Measurements from ENCODE around the gene MB.

MB gene

DNA sequence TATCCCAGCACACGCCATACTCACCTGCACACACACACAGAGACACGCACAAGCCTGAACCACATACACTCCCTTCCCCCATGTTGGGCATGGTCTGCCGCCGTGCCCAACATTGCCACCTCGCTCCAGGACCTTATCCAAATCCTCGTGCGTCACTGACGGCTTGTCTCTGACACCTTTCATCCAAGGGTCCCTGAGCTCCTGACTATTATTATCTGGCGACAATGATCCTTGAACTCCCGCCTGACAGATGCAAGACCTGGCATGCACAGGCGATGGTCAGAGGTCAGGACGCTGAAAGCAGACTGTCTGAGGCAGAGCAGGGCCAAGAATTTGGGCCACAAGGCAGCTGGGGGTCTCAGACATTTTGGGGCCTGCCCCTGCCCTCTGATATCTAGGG, 4.2 kb downstream of the MB start:
- H3K27ac ChIP-seq: no peak overlapping the region
- DNase-seq (ENCODE audit: low spot score): no peak
- ChIA-PET POLR2A (ENCODE audit: low non-redundant PET) (no interaction called here), CTCF (no interaction called here)
- TF ChIP-seq, protein P1, sequence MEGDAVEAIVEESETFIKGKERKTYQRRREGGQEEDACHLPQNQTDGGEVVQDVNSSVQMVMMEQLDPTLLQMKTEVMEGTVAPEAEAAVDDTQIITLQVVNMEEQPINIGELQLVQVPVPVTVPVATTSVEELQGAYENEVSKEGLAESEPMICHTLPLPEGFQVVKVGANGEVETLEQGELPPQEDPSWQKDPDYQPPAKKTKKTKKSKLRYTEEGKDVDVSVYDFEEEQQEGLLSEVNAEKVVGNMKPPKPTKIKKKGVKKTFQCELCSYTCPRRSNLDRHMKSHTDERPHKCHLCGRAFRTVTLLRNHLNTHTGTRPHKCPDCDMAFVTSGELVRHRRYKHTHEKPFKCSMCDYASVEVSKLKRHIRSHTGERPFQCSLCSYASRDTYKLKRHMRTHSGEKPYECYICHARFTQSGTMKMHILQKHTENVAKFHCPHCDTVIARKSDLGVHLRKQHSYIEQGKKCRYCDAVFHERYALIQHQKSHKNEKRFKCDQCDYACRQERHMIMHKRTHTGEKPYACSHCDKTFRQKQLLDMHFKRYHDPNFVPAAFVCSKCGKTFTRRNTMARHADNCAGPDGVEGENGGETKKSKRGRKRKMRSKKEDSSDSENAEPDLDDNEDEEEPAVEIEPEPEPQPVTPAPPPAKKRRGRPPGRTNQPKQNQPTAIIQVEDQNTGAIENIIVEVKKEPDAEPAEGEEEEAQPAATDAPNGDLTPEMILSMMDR (conservative IDR thresholded peaks at IDR 0.05; ENCODE audit: low read depth): no peak

DNA sequence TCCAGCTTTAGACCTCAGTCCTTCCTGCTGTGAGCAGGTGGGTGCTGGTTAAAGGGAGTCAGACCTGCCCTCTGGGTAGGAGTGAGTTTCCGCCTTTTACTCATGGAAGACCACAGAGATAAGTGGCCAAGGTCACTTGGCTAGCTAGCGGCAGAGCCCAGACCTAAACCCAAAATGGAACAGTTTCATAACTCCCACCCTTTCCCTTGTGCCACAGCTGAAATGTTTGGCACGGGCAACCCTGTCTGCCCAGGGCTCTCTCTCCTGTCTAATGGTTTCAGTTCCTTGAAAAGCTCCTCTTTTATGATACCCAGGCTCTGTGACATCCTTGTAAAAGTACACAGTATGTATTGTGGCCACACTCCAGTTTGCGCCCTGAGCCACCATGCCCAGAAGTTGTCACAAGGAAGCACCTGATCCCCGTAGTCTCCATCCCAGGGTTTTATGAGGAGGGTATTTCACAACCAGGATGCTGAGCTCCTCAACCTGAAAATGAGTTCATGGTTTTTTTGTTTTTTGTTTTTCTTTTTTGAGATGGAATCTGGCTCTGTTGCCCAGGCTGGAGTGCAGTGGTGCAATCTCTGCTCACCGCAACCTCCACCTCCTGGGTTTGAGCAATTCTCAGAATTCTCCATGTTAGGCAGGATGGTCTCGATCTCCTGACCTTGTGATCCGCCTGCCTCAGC, 5.1 kb downstream of the MB start:
- DNase-seq (ENCODE audit: low spot score): no peak
- ChIA-PET CTCF (no interaction called here), POLR2A (ENCODE audit: low non-redundant PET) (no interaction called here)
- H3K27ac ChIP-seq: no peak overlapping the region
- TF ChIP-seq, protein P1 (conservative IDR thresholded peaks at IDR 0.05; ENCODE audit: low read depth): no peak

DNA sequence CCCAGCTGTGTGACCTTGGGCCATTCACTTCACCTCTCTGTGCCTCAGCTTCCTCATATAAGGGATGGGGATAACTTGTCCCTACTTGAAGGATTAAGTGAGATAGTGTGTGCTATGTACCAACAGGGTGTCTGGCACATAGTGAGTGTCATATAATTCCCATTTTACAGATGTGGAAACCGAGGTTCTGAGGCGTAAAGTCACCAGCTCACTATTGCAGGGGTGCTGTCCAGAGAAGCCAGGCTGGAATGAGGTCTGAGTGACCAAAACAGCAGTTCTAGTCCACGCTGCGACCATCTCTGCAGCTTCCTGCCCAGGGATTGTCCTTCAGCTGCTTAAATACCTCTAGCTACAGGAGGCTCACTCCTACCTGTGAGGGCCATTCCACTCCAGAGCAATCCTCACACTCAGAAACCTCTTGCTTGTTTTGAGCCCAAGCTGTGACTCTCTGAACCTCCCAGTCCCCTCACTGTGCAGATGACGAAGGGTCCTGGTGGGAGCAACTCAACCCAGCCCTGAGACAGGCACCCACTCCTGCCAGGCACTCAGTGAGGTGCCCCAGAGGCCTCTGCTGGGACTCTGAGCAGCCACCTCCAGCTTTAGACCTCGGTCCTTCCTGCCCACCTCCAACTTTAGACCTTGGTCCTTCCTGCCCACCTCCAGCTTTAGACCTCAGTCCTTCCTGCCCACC, 5.8 kb downstream of the MB start:
- ChIA-PET CTCF (no interaction called here), POLR2A (ENCODE audit: low non-redundant PET) (no interaction called here)
- no peak overlapping the region for H3K27ac ChIP-seq
- TF ChIP-seq, protein P1 (conservative IDR thresholded peaks at IDR 0.05; ENCODE audit: low read depth): no peak
- no peak for DNase-seq (ENCODE audit: low spot score)

DNA sequence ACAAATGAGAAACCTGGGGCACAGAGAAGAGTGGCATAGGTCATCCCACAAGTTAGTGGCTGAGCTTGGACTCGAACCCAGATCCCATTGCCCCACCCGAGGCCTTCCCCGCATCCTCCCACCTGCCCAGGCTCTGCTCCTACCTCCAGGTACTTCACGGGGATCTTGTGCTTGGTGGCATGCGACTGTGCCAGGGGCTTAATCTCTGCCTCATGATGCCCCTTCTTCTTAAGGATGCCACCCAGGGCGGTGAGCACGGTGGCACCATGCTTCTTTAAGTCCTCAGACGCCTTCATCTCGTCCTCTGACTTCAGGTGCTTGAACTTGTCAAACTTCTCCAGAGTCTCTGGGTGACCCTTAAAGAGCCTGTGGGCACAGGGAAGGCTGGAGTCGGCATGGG, 6.4 kb downstream of the MB start:
- ChIA-PET POLR2A (ENCODE audit: low non-redundant PET) (no interaction called here), CTCF (no interaction called here)
- H3K27ac ChIP-seq: no peak overlapping the region
- no peak for DNase-seq (ENCODE audit: low spot score)
- TF ChIP-seq, protein P1 (conservative IDR thresholded peaks at IDR 0.05; ENCODE audit: low read depth): no peak

DNA sequence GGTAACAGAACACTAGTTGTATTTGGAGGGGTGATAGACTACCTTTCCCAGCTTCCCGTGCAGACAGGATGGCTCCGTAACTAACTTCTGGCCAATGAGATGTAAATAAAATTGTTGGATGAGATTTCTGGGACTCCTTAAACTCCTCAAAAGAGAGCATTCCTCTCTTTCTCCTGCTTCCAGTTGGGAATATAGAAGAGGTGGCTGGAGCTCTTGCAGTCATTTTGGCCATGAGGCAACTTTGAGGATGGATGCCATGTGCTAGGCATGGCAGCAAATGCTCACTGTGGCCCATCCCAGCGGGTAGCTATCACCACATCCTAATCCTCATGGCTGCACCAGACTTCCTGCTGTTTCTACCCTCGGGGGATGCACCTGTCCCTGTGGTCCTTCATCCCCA, 7.4 kb downstream of the MB start:
- DNase-seq (ENCODE audit: low spot score): no peak
- H3K27ac ChIP-seq: no peak overlapping the region
- ChIA-PET CTCF (no interaction called here), POLR2A (ENCODE audit: low non-redundant PET) (no interaction called here)
- TF ChIP-seq, protein P1 (conservative IDR thresholded peaks at IDR 0.05; ENCODE audit: low read depth): no peak

DNA sequence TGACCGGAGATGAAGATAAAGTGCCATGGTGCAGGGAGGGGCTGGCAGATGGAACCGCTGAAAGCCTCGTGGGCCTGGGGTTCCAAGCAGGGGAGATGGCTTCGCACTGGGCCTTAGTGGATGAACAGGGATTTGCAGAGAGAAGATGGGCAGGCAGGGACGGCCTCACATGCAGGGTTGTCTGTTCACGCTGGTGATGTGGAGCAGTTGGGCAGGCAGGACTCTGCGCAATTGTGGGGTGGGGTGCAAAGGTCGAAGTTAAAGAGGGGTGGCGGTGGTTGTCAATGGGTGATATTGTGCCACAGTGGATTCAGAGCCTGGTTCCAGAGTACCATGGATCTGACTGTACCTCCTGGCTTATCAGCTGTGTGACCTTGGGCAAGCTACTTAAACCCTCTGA, 7.9 kb downstream of the MB start:
- TF ChIP-seq, protein P1 (conservative IDR thresholded peaks at IDR 0.05; ENCODE audit: low read depth): no peak
- no peak overlapping the region for H3K27ac ChIP-seq
- ChIA-PET CTCF (no interaction called here), POLR2A (ENCODE audit: low non-redundant PET) (no interaction called here)
- DNase-seq (ENCODE audit: low spot score): no peak
